Measurements from ENCODE around the gene PPP3CB.

DNA sequence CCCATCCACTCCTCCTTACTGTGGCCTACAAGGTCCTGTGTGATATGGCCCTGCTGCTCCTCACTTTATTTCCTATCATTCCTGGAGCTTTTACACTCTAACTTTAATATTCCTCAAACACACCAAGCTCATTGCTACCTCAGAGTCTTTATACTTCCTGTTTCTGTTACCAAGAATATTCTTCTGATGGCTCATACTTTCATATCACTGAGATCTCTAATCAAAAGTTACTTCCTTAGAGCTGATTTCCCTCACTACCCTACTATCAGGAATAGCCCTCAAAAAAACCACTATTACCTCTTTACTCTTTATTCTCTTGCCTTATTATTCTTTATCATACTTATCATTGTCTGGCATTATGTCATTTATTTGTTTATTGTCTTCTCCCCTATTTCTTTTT is 5.8 kb upstream of the PPP3CB start:
- TF ChIP-seq, protein P1, sequence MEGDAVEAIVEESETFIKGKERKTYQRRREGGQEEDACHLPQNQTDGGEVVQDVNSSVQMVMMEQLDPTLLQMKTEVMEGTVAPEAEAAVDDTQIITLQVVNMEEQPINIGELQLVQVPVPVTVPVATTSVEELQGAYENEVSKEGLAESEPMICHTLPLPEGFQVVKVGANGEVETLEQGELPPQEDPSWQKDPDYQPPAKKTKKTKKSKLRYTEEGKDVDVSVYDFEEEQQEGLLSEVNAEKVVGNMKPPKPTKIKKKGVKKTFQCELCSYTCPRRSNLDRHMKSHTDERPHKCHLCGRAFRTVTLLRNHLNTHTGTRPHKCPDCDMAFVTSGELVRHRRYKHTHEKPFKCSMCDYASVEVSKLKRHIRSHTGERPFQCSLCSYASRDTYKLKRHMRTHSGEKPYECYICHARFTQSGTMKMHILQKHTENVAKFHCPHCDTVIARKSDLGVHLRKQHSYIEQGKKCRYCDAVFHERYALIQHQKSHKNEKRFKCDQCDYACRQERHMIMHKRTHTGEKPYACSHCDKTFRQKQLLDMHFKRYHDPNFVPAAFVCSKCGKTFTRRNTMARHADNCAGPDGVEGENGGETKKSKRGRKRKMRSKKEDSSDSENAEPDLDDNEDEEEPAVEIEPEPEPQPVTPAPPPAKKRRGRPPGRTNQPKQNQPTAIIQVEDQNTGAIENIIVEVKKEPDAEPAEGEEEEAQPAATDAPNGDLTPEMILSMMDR (conservative IDR thresholded peaks at IDR 0.05; ENCODE audit: low read depth, low read length) = no peak
- TF ChIP-seq EZH2 (IDR thresholded peaks at IDR 0.05; ENCODE audit: low read length, unreplicated experiment) (no peak), EZH2phosphoT487 (IDR thresholded peaks at IDR 0.05; ENCODE audit: borderline replicate concordance, low read length) (no peak)
